GM12874 (cell line): ENCODE results near the gene ATOH1.

Experiments used
- TF ChIP-seq, protein P1 (sequence below): IDR thresholded peaks from 2 replicates; pipeline ENCODE4 v1.5.1; 2011; ENCODE audit warnings: low read depth, mild to moderate bottlenecking, control low read depth, low read length, moderate library complexity; ENCODE audit not compliant: insufficient read depth

Gene ATOH1, protein sequence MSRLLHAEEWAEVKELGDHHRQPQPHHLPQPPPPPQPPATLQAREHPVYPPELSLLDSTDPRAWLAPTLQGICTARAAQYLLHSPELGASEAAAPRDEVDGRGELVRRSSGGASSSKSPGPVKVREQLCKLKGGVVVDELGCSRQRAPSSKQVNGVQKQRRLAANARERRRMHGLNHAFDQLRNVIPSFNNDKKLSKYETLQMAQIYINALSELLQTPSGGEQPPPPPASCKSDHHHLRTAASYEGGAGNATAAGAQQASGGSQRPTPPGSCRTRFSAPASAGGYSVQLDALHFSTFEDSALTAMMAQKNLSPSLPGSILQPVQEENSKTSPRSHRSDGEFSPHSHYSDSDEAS

DNA sequence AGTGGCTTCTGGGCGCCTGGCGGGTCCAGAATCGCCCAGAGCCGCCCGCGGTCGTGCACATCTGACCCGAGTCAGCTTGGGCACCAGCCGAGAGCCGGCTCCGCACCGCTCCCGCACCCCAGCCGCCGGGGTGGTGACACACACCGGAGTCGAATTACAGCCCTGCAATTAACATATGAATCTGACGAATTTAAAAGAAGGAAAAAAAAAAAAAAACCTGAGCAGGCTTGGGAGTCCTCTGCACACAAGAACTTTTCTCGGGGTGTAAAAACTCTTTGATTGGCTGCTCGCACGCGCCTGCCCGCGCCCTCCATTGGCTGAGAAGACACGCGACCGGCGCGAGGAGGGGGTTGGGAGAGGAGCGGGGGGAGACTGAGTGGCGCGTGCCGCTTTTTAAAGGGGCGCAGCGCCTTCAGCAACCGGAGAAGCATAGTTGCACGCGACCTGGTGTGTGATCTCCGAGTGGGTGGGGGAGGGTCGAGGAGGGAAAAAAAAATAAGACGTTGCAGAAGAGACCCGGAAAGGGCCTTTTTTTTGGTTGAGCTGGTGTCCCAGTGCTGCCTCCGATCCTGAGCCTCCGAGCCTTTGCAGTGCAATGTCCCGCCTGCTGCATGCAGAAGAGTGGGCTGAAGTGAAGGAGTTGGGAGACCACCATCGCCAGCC is at the start of gene ATOH1:
TSS of gene ATOH1 (plus strand) at position 422 of the 663 bp plus-strand sequence. CDS start at position 596, 174 bp downstream.
- TF ChIP-seq, protein P1, sequence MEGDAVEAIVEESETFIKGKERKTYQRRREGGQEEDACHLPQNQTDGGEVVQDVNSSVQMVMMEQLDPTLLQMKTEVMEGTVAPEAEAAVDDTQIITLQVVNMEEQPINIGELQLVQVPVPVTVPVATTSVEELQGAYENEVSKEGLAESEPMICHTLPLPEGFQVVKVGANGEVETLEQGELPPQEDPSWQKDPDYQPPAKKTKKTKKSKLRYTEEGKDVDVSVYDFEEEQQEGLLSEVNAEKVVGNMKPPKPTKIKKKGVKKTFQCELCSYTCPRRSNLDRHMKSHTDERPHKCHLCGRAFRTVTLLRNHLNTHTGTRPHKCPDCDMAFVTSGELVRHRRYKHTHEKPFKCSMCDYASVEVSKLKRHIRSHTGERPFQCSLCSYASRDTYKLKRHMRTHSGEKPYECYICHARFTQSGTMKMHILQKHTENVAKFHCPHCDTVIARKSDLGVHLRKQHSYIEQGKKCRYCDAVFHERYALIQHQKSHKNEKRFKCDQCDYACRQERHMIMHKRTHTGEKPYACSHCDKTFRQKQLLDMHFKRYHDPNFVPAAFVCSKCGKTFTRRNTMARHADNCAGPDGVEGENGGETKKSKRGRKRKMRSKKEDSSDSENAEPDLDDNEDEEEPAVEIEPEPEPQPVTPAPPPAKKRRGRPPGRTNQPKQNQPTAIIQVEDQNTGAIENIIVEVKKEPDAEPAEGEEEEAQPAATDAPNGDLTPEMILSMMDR = no peak

GRCh38 chr4:93779228-93779627 is 49.3 kb upstream of the ATOH1 start:
- TF ChIP-seq, protein P1 = no peak

DNA sequence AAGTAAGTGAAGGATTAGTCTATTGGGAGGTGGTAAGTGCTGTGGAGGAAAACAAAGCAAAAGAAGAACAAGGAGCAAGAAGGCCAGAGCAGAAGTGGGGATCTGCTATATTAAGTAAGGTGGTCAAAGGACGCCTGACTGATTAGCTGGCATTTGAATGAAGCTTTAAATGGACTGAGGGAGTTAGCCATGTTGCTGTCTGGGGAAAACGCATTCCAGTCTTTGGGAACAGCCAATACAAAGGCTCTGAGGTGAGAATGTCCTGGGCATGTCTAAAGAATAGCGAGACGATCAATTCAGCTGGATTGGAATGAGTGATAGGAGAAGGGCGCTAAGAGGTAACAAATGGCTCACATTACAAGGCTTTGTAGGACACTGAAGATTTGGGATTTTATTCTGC is 48.5 kb upstream of the ATOH1 start:
- TF ChIP-seq, protein P1 = no peak

DNA sequence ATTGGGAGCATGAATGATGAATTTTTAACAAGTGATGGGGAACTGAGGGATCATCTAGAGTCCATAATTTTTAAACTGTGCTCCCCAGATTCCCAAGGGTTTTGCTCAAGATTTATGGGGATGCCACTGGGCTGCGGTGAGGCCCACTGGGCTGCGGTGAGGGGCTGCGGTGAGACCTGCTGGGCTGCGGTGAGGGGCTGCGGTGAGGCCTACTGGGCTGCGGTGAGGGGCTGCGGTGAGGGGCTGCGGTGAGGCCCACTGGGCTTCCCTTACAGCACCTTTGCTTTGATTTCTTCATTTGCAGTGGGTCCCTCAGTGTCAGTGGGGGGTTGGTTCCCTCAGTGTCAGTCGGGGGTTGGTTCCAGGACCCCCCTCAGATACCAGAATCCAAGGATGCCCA is 47.4 kb upstream of the ATOH1 start:
- TF ChIP-seq, protein P1 = no peak

GRCh38 chr4:93786149-93786548 is 42.4 kb upstream of the ATOH1 start:
- TF ChIP-seq, protein P1 = no peak

- TF ChIP-seq, protein P1 = 0 out of 2 replicates have a peak, but pooled peaks have one; percentile 35
These were observed 39.8 kb upstream of the ATOH1 start for GRCh38 chr4:93788712-93789111.

GRCh38 chr4:93791570-93792195 is 36.9 kb upstream of the ATOH1 start:
- TF ChIP-seq, protein P1 = peak; percentile 71
